Type B pancreatic cell (in vitro differentiated cells): Measurements from ENCODE around the gene HERC5. TPM values are rescaled to one million over a fixed set of nuclear protein-coding genes. Genes with fewer than 3 reads are reported as not detected.

Experiments
- DNase-seq: peaks from one replicate; pipeline ENCODE4 v3.0.0; 2021; ENCODE audit warnings: mixed read lengths; ENCODE audit not compliant: unreplicated experiment; ENCODE audit errors: extremely low spot score
- H3K27ac Mint-ChIP-seq: 2 replicates; pipeline ENCODE4 v1.8.0; 2021; ENCODE audit warnings: mild to moderate bottlenecking, mixed read lengths
- H3K27me3 Mint-ChIP-seq: 2 replicates; pipeline ENCODE4 v1.8.0; 2021; ENCODE audit warnings: mixed read lengths
- H3K36me3 Mint-ChIP-seq: 2 replicates; pipeline ENCODE4 v1.8.0; 2021; ENCODE audit warnings: mixed read lengths
- H3K4me1 Mint-ChIP-seq: one replicate; pipeline ENCODE4 v1.8.0; 2021; ENCODE audit warnings: mixed read lengths; ENCODE audit not compliant: unreplicated experiment
- H3K4me3 Mint-ChIP-seq: 2 replicates; pipeline ENCODE4 v1.8.0; 2021; ENCODE audit warnings: mild to moderate bottlenecking, mixed read lengths
- H3K9me3 Mint-ChIP-seq: 2 replicates; pipeline ENCODE4 v1.8.0; 2021; ENCODE audit warnings: mixed read lengths
- CTCF ChIP-seq: fragments of 200-600 bp; sonication (generic); conservative IDR thresholded peaks from 2 replicates; pipeline ENCODE4 v1.5.0; 2021; ENCODE audit warnings: antibody characterized with exemption, mild to moderate bottlenecking
- total RNA-seq: library from RNA; stranded (reverse); gene quantifications from 2 replicates; pipeline ENCODE4 v1.2.1, GENCODE V29; 2021; ENCODE audit warnings: low replicate concordance

The HERC5 gene
- total RNA-seq, 1 donor from 2014 or later, result 1.4 TPM

GRCh38 chr4:88523325-88524129, 66.6 kb downstream of the HERC5 start, which contains the start of gene PYURF:
PYURF (minus strand) TSS chr4:88523776; CDS start chr4:88523700, 76 bp downstream.
- no peaks in the 10 kb centered on the region for H3K9me3 Mint-ChIP-seq
- H3K4me1 Mint-ChIP-seq, result peaks cover 20% of the 10 kb centered on the region
- no peak for TF ChIP-seq CTCF
- peaks cover 17% of the 10 kb centered on the region for H3K36me3 Mint-ChIP-seq
- no peaks in the 10 kb centered on the region for H3K27me3 Mint-ChIP-seq
- peak; percentile 90 for DNase-seq
- H3K4me3 Mint-ChIP-seq, result peak within 1 kb of the TSS; percentile 99
- peak within 1 kb of the TSS; percentile 94 for H3K27ac Mint-ChIP-seq

DNA sequence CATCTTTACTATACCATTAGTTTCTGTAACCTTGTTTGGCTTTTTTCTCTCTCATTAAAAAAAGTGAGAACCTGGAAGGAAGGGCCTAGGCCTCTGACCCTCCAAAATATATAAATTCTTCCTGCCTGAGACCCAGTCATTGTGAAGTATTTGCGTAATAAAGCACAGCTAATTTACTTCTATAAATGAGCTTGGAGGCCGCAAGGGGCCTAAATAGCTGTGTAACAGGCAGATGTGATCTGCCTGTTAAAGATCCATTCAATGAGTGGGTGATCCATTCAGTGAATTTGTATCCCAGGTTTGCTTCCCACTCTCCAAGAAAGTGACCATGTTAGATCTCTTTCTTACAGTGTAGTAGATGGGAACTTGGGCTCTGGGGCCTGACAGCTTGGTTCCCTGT, 67.3 kb downstream of the HERC5 start:
- H3K4me3 Mint-ChIP-seq, result peak overlapping the region; percentile 99
- H3K4me1 Mint-ChIP-seq, result peaks cover 20% of the 10 kb centered on the region
- DNase-seq, result no peak
- H3K36me3 Mint-ChIP-seq, result peaks cover 17% of the 10 kb centered on the region
- no peaks in the 10 kb centered on the region for H3K27me3 Mint-ChIP-seq
- no peak for TF ChIP-seq CTCF
- no peaks in the 10 kb centered on the region for H3K9me3 Mint-ChIP-seq
- H3K27ac Mint-ChIP-seq, result peak overlapping the region; percentile 74

GRCh38 chr4:88526221-88526815, 69.4 kb downstream of the HERC5 start:
- Mint-ChIP-seq H3K4me1 (peaks cover 16% of the 10 kb centered on the region), H3K4me3 (peak overlapping the region; percentile 66), H3K9me3 (no peaks in the 10 kb centered on the region), H3K36me3 (peaks cover 7% of the 10 kb centered on the region), H3K27ac (no peak overlapping the region), H3K27me3 (no peaks in the 10 kb centered on the region)
- TF ChIP-seq CTCF, result peak; percentile 56
- no peak for DNase-seq

GRCh38 chr4:88527787-88528186, 70.9 kb downstream of the HERC5 start:
- H3K4me1 Mint-ChIP-seq, result peaks cover 4% of the 10 kb centered on the region
- TF ChIP-seq CTCF, result no peak
- H3K27me3 Mint-ChIP-seq, result no peaks in the 10 kb centered on the region
- no peak for DNase-seq
- H3K36me3 Mint-ChIP-seq, result peaks cover 1% of the 10 kb centered on the region
- H3K4me3 Mint-ChIP-seq, result no peak overlapping the region
- H3K9me3 Mint-ChIP-seq, result no peaks in the 10 kb centered on the region
- H3K27ac Mint-ChIP-seq, result no peak overlapping the region

GRCh38 chr4:88528861-88529260, 71.9 kb downstream of the HERC5 start:
- H3K4me3 Mint-ChIP-seq, result no peak overlapping the region
- H3K36me3 Mint-ChIP-seq, result no peaks in the 10 kb centered on the region

More at GRCh38 chr4:88528861-88529260, 71.9 kb downstream of the HERC5 start:
- no peaks in the 10 kb centered on the region for H3K9me3 Mint-ChIP-seq
- no peaks in the 10 kb centered on the region for H3K27me3 Mint-ChIP-seq
- no peak overlapping the region for H3K27ac Mint-ChIP-seq
- TF ChIP-seq CTCF, result peak; percentile 47
- no peak for DNase-seq
- H3K4me1 Mint-ChIP-seq, result peaks cover 4% of the 10 kb centered on the region
